Loucy (cell line): ENCODE measurements around the gene RAI1.

Source experiments
- H2AFZ ChIP-seq: fragments of 200-600 bp; sonication (generic); 2 replicates; pipeline ENCODE4 v1.6.0; 2016; ENCODE audit warnings: antibody characterized with exemption, mild to moderate bottlenecking, low read length, moderate library complexity
- H3F3A ChIP-seq: fragments of 200-600 bp; 2 replicates; pipeline ENCODE4 v1.6.0; 2016; ENCODE audit warnings: antibody characterized with exemption, low read depth, mild to moderate bottlenecking
- H3K27me3 ChIP-seq: fragments of 200-600 bp; sonication (generic); 2 replicates; pipeline ENCODE4 v1.6.1; 2014; ENCODE audit warnings: low read length, mild to moderate bottlenecking; ENCODE audit not compliant: insufficient read depth, poor library complexity, severe bottlenecking
- H3K36me3 ChIP-seq: fragments of 200-600 bp; sonication (generic); 2 replicates; pipeline ENCODE4 v1.6.1; 2016; ENCODE audit warnings: low read length; ENCODE audit not compliant: insufficient read depth
- H3K4me1 ChIP-seq: fragments of 200-600 bp; sonication (generic); 2 replicates; pipeline ENCODE4 v1.5.1; 2014; ENCODE audit warnings: low read length, mild to moderate bottlenecking; ENCODE audit not compliant: insufficient read depth, poor library complexity, severe bottlenecking
- H3K4me2 ChIP-seq: fragments of 200-600 bp; sonication (generic); 2 replicates; pipeline ENCODE4 v1.6.0; 2014; ENCODE audit warnings: antibody characterized with exemption, low read length, low read depth, mild to moderate bottlenecking; ENCODE audit not compliant: poor library complexity, severe bottlenecking
- H3K4me3 ChIP-seq: fragments of 200-600 bp; sonication (generic); 2 replicates; pipeline ENCODE4 v1.5.1; 2014; ENCODE audit warnings: low read length, mild to moderate bottlenecking, mixed read lengths; ENCODE audit not compliant: poor library complexity, severe bottlenecking
- H3K79me2 ChIP-seq: fragments of 200-600 bp; sonication (generic); 2 replicates; pipeline ENCODE4 v1.6.1; 2014; ENCODE audit warnings: low read length; ENCODE audit not compliant: insufficient read depth
- H3K9ac ChIP-seq: fragments of 200-600 bp; sonication (generic); 2 replicates; pipeline ENCODE4 v1.6.0; 2014; ENCODE audit warnings: mild to moderate bottlenecking, low read depth, low read length, moderate library complexity; ENCODE audit not compliant: poor library complexity, severe bottlenecking
- H3K9me2 ChIP-seq: fragments of 200-600 bp; sonication (generic); replicated peaks from 2 replicates; pipeline ENCODE4 v1.6.1; 2016; ENCODE audit warnings: low read depth, low read length, mixed read lengths
- H3K9me3 ChIP-seq: fragments of 200-600 bp; sonication (generic); 2 replicates; pipeline ENCODE4 v1.6.1; 2014; ENCODE audit warnings: mild to moderate bottlenecking, antibody characterized with exemption, low read length, low read depth; ENCODE audit not compliant: insufficient read depth
- H4K20me1 ChIP-seq: fragments of 200-600 bp; sonication (generic); 2 replicates; pipeline ENCODE4 v1.6.0; 2014; ENCODE audit warnings: antibody characterized with exemption, low read length, mild to moderate bottlenecking; ENCODE audit not compliant: insufficient read depth, poor library complexity, severe bottlenecking
- EZH2phosphoT487 ChIP-seq: fragments of 200-600 bp; IDR thresholded peaks from 2 replicates; pipeline ENCODE4 v1.6.1; 2018; ENCODE audit warnings: antibody characterized with exemption, mild to moderate bottlenecking, moderate library complexity, borderline replicate concordance
- TF ChIP-seq, protein P1 (sequence below): fragments of 200-600 bp; sonication (generic); conservative IDR thresholded peaks from 2 replicates; pipeline ENCODE4 v1.5.1; 2014; ENCODE audit warnings: mild to moderate bottlenecking, antibody characterized with exemption, low read length

Gene RAI1

DNA sequence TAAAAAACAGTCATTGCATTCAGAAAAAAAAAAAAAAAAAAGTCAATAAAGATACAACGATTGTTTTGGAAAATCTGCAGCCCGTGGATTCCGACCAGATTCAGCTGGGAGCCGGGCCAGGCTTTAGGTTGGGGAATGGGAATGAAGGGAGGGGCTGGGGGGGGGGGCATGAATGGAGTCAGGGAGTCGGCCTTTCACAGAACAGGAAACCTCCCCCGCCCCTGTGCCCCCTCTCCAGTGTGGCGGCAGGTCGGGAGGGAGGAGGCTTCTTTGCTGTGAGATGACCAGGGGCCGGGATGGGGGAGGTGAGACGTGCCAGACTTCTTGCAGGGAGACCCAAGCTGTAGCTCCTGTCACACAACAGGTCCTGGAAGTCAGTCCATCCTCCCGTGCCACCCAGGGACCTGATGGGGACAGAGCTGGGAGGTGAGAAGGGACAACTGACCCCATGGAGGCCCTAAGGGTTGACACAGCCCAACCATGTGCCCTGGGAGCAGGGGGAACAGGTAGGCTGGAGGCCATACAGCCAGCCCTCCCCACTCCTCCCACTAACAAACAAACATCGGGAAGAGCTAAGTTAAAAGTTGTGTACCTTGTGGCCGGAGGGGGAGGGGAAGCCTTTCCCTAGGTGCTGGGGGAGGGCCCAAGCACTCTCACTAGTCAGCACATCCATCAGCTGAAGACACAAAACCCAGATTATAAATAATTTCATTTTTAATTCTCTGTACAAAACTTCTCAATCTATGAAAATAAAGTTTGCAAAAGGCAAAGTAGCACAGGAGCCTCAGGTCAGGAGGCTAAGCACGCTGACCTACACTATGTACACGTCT lies 130.3 kb downstream of the RAI1 start:
- no peak overlapping the region for H3K9ac ChIP-seq
- no peaks in the 10 kb centered on the region for H3K9me2 ChIP-seq
- H3K4me3 ChIP-seq, result no peak overlapping the region
- no peaks in the 10 kb centered on the region for H3K4me1 ChIP-seq
- H3K9me3 ChIP-seq, result no peaks in the 10 kb centered on the region
- peaks cover 4% of the 10 kb centered on the region; the same call in 1 of the 2 replicates for H3F3A ChIP-seq
- no peaks in the 10 kb centered on the region for H3K79me2 ChIP-seq
- H3K36me3 ChIP-seq, result peaks cover 14% of the 10 kb centered on the region; the same call in 1 of the 2 replicates
- no peak overlapping the region for H3K4me2 ChIP-seq
- H2AFZ ChIP-seq, result no peak overlapping the region
- no peaks in the 10 kb centered on the region for H3K27me3 ChIP-seq
- peaks cover 8% of the 10 kb centered on the region for H4K20me1 ChIP-seq
- no peak for TF ChIP-seq EZH2phosphoT487
- TF ChIP-seq, protein P1, sequence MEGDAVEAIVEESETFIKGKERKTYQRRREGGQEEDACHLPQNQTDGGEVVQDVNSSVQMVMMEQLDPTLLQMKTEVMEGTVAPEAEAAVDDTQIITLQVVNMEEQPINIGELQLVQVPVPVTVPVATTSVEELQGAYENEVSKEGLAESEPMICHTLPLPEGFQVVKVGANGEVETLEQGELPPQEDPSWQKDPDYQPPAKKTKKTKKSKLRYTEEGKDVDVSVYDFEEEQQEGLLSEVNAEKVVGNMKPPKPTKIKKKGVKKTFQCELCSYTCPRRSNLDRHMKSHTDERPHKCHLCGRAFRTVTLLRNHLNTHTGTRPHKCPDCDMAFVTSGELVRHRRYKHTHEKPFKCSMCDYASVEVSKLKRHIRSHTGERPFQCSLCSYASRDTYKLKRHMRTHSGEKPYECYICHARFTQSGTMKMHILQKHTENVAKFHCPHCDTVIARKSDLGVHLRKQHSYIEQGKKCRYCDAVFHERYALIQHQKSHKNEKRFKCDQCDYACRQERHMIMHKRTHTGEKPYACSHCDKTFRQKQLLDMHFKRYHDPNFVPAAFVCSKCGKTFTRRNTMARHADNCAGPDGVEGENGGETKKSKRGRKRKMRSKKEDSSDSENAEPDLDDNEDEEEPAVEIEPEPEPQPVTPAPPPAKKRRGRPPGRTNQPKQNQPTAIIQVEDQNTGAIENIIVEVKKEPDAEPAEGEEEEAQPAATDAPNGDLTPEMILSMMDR, result no peak

DNA sequence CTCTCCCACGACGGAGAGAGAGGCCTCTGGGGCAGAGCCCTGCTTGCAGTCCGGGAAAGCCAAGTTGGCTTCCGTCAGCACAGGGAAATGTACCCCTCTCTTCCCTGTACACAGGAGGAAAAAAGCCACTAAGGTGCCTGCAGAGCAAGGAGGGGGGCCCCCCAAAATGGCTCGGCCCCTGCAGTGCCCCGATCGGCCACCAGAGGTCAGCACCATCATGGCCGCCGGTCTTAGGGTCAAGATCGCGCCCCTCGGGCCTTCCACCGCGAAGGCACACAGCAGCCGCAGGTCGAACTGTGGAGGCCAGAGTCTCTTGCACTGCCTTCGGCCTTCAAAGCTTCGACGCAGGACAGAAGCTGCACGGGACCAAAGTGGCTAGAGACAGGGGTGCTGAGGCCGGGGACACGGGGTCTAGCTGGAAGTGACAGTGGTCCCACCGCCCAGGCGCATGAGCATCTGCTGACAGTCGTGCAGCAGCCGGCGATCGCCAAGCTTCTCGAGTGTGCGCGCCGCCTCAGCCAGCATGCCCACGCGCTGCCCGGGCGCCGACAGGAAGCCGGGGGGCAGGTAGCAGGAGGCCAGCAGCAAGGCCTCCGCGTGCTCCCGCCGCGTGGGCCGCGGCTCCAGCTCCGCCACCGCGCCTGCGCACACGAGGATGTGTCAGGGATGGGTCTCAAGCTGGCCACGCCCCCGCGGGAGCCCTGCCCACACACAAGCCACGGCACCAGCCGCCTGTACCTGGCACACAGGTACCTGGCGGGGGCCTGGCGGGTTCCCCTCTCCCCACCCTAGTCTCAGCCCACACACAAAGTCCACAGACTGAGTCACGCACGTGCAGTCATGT lies 131.2 kb downstream of the RAI1 start:
- Histone ChIP-seq H3F3A (peaks cover 4% of the 10 kb centered on the region; the same call in 1 of the 2 replicates), H3K9me2 (no peaks in the 10 kb centered on the region), H2AFZ (no peak overlapping the region), H3K36me3 (peaks cover 13% of the 10 kb centered on the region; the same call in 1 of the 2 replicates), H3K9me3 (no peaks in the 10 kb centered on the region), H3K4me3 (no peak overlapping the region), H3K4me1 (no peaks in the 10 kb centered on the region), H3K27me3 (no peaks in the 10 kb centered on the region), H3K4me2 (no peak overlapping the region), H3K79me2 (no peaks in the 10 kb centered on the region), H3K9ac (no peak overlapping the region), H4K20me1 (peaks cover 8% of the 10 kb centered on the region)
- TF ChIP-seq, protein P1, result peak; percentile 99
- no peak for TF ChIP-seq EZH2phosphoT487

DNA sequence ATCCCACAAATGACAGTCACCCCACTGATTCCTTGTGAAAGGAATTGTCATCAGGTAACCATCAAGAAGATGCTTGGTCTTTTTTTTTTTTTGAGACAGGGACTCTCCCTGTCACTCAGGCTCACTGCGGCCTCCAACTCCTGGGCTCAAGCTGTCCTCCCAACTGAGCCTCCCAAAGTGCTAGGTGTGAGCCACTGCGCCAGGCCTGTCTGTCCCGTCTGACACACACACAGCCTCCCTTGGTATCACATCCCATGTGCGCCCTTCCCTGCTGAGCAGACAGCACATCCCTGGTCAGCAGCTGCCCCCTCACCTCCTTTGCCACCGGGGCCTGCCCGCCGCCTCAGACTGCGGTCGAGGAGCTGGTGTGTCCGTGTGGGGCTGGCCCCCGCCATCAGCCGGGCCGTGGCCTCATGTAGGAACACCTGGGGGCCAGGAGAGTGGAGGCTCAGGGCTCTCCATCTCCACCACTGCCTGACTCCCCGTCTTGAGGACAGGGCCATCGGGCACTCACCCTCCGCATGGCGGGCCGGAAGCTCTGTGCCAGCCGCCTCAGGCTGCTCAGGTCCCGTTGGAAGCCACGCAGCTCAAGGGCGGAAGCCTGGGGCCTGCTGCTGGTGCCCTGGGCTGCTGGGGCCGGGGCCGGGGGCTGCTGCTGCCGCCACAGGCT lies 131.9 kb downstream of the RAI1 start:
- H3K9ac ChIP-seq, result no peak overlapping the region
- no peak overlapping the region for H2AFZ ChIP-seq
- H3K4me3 ChIP-seq, result no peak overlapping the region
- H3K36me3 ChIP-seq, result peaks cover 7% of the 10 kb centered on the region; the same call in 1 of the 2 replicates
- H3K9me2 ChIP-seq, result no peaks in the 10 kb centered on the region
- H4K20me1 ChIP-seq, result peaks cover 8% of the 10 kb centered on the region
- no peaks in the 10 kb centered on the region for H3K4me1 ChIP-seq
- no peak for TF ChIP-seq EZH2phosphoT487
- TF ChIP-seq, protein P1, result no peak
- peaks cover 4% of the 10 kb centered on the region; the same call in 1 of the 2 replicates for H3F3A ChIP-seq
- no peaks in the 10 kb centered on the region for H3K79me2 ChIP-seq
- no peaks in the 10 kb centered on the region for H3K9me3 ChIP-seq
- no peaks in the 10 kb centered on the region for H3K27me3 ChIP-seq
- no peak overlapping the region for H3K4me2 ChIP-seq
